Tongue (tissue), 2 donors: ENCODE measurements around the gene TMEM198. TPM values are rescaled to one million over a fixed set of nuclear protein-coding genes. Genes with fewer than 3 reads are reported as not detected.

Experiments
- DNase-seq: peaks from one replicate; pipeline ENCODE4 v3.0.0-alpha.2; 2015
- total RNA-seq: library from RNA; depleted of rRNA; stranded (reverse); fragments of >200 nt; gene quantifications from one replicate; pipeline ENCODE4 v1.2.3, GENCODE V29; 2014

The TMEM198 gene
- total RNA-seq, 1 donor from 2014 or later = 2.9 TPM

DNA sequence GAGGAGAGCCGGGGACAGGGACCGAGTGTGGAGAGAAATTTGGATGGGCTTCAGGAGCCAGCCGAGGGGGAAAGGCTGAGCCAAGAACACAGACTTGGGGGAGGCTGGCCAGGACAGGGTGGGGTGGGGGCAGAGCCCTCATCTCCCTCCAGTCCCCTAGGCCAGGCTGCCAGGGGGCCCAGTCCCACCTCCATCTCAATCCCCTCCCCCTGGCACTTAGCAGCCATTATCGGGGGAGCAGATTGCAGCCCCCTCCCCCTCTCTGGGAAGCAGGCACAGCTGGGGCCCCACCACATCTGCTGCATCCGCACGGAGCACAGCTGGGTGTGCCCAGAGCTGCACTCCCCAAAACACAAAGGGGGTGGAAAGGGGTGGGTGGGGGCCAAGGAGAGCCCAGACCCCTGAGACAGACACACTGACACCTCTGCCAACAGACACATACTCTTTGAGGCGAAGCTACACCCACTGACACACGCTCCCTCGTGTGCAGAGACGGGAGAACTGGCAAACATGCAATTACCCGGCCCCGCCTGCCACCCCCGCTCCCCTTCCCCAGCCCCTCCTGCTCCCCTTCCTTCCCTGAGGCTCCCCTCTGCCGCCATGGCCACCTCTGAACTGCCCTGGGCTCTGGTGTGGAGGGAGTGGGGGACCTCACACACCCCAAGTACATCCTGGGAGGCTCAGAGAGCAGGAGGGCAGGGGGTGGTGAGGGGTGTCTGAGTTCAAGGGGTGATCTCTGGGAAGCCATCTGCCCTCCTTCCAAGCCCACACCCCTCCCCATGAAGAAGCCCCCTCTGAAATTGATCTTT lies 34.7 kb upstream of the TMEM198 start:
- DNase-seq = peak; percentile 89

DNA sequence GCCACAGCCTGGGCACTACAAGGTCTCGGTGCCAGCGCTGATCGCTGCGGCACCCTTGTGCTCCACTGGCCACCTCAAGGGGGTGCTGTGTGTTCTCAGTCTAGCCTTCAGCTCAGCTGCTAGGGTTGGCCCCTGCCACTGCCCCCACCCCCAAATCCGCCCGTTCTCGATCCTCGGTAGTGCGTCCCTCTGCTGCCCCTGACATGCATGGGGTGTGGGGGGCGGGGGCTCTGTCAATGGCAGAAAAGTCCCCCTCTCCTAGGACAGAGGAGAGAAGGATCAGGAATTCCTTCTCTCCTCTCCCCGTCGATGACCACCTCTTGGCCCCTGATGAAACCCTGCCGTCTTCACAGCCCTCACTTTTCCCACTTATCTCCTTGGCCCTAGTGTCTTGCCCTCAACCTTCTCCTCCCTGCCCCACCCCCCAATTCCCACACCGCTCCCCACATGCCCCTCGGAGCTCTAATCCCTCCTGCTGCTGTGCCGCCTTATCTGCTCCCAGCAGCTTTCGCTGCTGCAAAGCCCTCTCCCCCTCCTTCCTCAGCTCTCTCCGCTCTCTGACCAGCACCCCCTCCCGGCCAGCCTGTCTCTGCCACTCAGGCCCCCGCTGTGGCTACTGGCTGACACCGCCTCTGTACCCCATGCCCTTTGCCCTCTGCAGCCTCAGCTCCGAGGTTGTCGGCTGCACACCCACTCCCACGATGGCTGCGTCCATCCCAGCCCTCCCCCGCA lies 33.9 kb upstream of the TMEM198 start:
- DNase-seq = peak; percentile 84

DNA sequence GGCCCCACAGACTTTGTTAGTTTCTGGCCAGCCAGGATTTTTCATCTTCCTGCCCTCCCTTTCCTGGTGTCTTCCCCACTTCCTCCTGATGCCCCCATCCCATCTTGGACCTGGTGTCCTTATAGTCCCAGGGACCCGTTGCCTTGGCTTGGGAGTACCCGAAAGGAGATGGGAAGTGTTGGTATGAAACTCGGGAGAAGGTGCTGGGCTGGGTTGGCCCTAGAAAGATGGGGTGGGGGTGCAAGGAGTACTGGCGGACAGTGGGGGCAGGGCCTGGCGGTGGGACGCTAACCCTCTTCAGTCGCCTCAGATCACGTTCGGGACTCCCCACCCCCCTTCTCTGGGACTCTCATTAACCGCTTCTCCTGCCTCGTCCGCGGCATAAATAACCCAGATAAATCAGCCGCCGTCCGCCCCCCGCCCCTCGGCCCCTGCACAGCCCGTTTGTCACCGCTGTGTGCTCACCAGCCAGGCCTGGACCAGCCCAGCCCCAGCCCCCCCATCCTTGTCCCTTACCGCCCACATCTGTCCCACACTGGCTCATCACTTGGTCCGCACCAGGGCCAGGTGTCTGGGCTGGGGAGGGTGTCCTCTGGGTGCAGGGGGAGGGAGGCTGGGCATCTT lies 33.2 kb upstream of the TMEM198 start:
- no peak for DNase-seq

DNA sequence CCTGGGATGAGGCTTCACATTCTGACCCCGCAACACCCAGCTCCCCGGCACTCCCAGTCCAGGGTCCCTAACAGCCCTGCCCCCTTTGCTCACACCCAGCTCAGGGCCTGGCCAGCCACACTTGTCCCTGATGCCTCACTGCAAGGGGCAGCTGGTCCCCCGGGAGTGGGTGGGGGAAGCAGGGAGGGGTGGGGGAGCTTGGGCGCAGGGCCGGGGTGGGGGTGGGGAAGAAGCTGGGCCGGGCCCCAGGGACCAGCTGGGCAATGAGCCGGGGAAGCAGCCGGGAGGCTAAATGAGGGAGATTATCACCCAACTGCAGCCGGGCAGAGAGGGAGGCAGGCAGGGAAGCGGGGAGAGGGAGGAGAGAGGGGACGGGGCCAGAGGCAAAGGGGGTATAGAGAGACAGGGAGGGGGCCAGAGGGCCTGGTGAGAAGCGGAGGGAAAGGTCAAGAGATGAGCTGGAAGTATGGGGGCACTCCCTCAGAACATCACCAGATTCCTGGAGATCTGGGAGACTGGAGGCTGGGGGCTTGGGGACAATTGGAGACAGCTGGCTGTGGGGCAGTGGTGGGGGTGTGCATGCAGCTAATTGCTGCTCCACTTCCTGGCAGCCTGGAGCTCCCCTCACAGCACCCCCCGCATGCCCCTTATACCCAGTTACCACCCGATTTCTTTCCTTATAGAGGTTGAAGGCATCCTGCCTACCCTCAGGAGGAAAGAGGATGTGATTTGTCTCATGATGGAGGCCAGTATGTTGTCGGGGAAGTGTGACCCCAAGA lies 32.1 kb upstream of the TMEM198 start:
- peak; percentile 51 for DNase-seq

DNA sequence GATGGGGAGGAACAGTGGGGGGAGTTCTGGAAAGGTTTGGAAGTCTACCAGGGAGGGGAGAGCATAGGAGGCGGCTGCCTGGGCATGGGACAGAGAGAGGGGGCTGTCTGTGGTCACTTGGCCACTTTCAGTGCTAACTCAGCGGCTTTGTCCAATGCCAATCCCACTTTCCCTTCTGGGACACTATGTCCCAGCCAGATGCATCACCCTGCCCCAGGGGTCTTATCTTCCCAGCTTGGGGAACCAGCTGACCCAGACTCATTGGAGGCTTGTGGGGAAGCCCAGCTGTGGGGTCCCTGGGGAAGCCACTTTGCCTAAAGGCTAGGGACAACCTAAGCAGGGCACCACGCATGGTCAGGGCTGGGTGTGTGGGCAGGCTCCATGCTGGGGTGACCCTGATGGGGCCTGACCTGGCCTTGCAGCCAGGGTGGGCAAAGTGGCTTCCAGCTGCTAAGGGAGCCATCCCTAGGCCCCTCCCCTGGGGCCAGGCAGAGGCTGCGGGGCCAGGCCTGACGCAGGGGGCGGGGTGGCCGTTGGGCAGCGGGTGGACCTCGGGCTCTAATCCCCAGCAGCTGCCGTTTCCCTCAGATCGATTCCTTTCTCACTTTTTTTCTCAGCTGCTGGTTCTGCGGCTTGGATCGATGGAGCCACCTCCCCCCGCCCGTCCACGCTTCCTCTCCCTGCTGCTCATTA lies 31.2 kb upstream of the TMEM198 start:
- DNase-seq = peak; percentile 42

DNA sequence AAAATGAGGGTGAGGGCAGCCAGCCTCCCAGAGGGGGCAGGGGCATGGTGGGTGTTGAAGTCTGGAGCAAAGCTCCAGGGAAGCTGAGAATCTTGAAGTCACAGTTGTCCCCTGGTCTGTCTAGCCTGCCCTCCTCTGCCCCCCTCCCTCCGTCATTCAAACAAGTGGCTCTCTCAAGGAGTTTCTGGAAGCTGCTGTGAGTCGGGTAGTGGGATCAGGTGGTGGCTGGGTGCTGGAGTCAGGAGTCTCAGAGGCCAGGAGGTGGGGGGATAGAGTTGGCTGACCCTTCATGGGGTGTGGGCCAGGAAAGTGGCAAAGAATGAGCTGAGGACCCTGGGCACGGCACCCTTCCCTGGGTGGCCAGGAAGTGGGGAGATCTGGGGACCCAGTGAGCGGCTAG lies 30.0 kb upstream of the TMEM198 start:
- DNase-seq = peak; percentile 48

DNA sequence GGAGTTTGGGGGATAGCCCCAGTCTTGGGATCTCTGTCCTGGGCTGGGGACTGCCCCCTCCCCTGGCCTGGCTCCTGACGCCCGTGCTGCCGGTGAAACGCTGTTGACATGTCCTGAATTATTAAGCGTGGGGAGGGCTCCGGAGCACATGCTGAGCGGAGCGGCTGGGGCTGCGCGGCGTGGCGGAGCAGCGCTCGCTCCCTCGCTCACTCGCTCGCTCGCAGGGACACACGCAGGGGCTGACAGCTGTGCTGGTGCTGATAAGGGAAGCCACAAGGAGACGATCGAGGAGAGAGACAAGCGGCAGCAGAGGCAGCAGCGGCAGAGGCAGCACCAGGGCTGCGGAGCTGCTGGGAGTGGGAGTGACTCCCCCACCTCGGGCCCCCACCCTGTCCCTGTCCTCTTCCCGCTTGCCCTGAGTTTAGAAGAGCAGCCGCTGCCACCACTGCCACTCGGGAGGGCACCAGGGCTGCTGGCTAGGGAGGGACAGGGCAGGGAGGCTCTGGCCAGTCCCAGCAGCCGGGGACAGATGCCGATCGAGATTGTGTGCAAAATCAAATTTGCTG lies 29.5 kb upstream of the TMEM198 start, which contains the start of gene ASIC4:
ASIC4 (plus strand) TSS at position 287 of the 566 bp plus-strand sequence; CDS start at position 530, 243 bp downstream.
- peak; percentile 77 for DNase-seq

DNA sequence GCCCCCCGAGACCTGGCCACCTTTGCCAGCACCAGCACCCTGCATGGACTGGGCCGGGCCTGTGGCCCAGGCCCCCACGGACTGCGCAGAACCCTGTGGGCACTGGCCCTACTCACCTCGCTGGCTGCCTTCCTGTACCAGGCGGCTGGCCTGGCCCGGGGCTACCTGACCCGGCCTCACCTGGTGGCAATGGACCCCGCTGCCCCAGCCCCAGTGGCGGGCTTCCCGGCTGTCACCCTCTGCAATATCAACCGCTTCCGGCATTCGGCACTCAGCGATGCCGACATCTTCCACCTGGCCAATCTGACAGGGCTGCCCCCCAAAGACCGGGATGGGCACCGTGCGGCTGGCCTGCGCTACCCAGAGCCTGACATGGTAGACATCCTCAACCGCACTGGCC lies 29.0 kb upstream of the TMEM198 start:
- DNase-seq = no peak

DNA sequence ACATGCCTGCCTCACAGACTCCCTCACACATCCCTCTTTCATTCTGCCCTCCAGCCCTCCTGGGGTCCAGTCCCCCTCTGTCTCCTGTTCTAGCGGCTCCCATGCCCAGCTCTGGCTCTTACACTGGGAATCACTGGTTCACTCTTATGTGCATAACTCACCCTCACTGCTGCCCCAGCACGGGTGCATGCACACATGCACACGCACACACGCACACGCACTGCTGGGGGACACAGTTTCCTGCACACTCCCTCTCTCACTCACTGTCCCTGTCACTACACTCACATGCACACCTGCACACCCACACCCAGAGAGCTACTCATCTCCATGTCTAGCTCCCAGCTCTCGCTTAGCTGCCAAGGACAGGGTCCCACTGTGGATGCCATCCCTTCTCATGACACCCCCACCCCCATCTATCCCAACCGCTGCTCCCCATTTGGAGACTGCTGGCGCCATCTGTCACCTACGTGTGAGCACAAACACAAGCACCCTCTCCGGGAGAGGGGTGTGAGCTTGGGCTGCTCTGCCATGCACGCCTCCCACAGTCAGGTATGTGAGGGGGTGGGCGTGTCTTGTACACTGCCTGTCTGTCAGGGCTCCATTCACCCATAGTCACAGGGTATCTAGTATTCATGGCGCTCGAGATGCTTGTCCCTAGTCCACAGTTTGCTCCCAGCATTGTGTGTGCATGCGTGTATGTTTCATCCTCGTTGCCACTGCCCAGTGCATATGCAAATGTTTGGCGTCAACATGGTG lies 27.8 kb upstream of the TMEM198 start:
- no peak for DNase-seq

DNA sequence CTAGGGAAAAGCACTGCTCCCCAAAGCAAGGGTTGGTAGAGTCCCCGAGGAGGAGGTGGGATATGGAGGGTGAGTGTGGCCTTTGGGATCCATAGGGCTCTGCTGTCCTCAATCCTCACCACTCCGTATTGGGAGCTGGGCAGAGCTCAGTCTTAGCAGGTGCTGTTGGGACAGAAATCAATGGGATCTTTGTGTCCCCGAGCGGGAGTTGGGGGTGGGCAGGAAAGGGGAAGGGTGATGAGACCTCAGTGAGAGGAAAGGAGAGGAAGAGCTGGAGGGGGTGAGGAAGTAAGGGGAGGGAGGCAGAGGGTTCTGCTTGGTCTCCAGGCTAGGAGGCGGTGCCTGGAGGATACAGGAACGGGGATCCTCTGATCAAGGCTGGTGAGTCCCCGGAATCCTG lies 26.9 kb upstream of the TMEM198 start:
- DNase-seq = no peak

DNA sequence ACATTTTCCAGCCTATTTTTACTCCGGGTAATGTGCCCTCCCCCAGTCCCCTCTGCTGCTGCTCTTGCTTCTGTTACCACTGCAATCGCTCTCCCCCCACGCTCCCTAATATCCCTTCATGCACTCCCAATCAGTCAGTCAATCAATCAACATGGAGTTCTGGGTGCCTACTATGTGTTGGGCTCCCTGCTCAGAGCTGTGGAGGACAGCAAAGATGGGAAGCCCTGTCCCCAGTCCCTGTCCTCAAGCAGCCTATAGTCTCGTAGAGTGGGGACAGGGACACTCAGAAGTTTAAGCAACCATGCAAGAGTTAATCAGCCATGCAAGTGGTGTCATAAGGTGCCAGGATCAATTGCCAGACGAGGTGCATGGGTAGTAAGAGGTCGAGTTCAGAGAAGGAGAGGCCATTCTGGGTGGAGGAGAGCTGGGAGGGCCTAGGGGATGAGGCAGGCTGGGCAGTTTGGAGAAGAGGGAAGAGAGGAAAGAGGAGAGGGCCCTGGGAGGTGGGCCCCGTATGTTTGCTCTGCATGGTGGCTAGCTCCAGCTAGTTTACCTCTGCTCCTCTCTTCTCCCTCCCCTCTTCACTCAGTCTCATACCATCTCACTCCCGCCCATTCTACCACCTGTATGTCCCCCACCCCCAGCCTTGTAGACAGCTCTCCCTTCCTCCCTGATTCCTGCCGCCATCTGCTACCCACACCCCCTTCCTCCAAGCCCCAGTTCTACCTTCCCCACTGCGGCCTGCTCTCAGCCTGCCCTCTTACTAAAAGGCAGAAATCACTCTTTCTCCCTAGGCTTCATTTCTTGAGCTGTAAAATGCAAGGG lies 25.7 kb upstream of the TMEM198 start:
- DNase-seq = no peak

DNA sequence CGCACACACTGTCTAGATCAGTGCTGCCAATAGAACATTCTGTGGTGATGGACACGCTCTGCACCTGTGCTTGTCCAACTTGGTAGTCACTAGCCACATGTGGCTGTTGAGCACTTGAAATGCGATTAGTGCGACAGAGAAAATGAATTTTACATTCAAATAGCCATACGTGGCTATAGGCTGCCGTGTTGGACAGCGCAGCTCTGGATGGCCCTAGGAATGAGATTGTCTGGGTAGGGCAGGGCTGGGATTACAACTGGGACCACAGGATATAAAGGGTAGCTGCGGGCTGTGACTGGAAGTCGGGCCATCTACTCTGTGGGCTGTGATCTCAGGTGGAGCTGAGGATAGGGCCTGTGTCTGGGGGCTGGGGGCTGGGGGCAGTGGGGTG lies 24.3 kb upstream of the TMEM198 start:
- DNase-seq = no peak

DNA sequence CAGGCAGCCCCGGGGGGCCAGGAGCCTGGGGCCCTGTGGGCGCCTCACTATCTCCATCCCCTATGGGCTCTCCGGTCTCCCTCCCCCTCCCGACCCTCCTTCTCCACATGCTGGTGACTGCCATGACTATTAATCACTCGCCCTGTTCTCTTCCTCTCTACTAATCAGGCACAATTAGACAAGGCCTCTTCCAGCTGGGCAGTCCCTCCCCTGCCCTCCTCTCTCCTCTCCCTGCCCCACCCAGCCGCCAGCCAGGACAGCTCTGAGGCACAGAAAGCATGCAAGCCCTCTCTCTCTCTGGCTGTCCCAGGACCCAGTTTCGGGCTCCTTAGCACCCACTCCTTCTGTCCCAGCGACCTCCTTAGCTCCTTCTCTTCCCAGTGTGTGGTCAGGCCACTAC lies 23.7 kb upstream of the TMEM198 start:
- DNase-seq = peak; percentile 55

DNA sequence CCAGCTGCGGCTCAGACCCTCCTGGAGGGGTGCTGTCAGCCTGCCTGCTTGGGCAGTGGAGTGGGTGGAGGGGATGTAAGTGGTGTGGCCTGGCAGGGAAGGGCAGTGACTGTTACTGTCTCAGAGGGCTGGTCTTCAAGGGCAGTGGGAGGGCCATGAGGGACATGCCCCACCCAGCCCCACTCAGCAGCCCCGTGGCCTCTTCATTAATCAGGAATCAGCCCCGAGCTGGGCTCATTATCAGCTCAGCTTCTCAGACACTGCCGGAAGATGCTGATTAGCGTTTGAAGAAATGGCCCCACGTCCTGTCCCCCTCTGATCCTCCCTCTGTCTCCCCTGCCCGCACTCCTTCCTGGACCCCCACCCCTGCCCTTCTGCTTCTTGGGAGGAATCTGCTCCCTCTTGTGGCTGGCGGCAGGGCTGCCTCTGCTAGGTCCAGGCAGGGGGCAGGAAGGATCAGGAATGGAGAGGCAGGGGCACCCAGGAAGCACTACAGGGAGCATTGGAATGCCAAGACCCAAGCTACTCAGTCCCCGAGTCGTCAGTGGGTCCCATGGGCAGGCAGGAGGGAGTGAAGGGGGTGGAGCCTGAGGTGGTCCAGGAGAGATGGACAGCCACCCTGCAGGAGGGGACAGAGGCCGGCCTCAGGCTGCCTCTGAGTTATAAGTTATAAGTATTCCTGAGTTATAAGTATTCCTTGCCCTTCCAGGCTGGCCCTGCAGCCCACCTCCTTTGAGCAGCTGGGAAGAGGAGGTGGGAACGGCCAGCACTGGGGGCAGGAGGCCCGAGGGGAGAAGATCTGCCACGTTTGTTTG lies 22.6 kb upstream of the TMEM198 start:
- DNase-seq = peak; percentile 60

DNA sequence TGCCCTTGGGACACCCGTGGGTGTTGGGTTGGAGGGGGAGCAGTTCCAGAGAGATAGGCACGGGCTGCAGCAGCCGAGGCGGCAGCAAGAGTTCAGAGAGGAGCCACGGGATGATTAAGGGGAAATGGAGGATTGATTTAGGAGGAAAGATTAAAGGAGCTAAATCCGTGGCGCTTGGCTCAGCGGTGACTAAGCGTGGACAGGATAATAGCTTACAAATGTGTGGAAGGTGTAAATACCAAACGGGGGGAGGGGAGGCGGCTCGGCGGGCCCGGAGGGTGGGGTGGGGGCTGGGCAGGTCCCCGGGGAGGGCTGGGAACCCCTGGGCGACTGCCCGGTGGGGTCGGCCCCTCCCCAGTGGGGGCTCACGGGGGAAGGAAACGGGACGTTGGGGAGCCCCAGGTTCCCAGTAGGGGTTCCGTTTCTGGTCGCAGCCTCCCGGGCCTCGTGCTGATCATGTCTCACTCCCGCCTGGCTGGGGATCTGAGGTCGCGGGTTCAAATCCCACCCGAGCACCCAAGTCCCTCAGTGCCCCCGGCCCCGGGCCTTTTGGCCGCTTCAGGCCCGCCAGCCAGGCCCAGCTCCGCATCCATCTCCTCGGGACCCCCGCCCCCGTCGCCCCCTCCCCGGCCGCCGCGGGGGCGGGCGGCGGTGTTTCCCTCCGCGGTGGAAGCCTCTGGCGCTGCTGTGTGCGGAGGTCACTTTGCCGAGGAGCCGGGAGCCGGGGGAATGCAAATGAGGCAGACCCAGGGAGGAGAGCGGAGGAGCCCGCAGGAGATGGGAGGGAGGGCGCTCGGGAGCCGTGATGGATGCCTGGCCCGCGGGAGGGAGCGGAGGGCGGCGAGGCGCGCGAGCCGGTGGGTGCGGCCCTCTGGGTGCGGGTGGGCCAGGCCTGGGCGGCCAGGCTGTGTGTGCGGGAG lies 21.5 kb upstream of the TMEM198 start:
- no peak for DNase-seq

DNA sequence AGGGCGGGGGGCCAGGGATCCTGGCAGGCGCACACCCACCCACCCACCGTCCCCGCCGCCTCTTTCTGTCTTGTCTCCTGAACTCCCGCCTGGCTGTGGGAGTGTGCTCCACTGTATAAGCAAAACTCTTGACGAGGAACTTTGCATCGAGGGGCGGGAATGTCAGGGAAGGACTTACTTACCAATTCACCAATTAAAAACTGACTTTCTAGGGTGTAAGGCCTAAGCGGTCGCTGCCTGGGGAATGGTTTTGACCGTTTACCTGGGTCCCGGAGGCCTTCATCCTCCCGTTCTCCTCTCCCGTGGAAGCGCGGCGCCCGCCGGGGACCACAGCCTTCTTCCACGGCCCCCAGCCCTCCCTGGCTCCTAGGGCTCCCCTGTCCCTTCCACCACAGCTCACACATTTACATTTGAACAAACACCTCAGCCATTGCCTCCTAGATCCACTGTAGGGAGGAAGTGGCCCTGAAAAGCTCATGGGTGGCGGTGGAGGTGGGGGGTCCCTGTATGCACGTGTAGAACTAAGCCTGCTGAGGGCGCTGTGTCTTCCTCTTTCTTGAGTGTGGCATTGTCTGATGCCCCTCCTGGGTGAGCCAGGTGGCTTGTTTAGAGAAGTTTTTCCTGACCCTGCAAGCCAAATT lies 20.7 kb upstream of the TMEM198 start:
- DNase-seq = no peak

DNA sequence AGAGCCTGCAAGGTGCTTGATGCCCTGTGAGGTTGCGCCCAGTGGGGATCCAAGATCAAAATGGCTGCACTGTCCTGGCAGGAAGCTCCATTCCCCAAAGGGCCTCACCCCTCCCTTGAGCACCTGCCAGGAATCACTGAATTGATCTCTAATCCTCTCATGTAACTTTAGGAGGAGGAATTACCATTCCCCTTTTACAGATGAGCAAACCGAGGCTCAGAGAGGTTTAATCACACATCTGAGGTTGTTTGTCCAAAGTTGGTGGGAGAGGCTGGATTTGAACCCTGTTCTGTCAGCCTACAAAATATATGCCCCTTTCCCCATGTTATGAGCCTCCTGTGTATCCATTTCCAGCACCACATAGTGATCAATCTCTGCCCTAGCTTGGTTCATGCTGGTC lies 19.0 kb upstream of the TMEM198 start:
- DNase-seq = no peak
